Effector memory CD4-positive, alpha-beta T cell (primary cell): ENCODE results near the gene MIAT.

Experiments used
- DNase-seq, 3 donors: peaks; one replicate each; pipeline ENCODE4 v3.0.0-alpha.2; 2020
- H3K27ac ChIP-seq: 2 replicates; pipeline ENCODE4 v1.7.0; 2013; ENCODE audit warnings: mild to moderate bottlenecking, low read length, moderate library complexity; ENCODE audit not compliant: insufficient read depth, poor library complexity, severe bottlenecking
- H3K27me3 ChIP-seq: replicated peaks from 2 replicates; pipeline ENCODE4 v1.7.0; 2013; ENCODE audit warnings: mild to moderate bottlenecking, low read length; ENCODE audit not compliant: insufficient read depth, control insufficient read depth, poor library complexity, severe bottlenecking
- H3K36me3 ChIP-seq: 2 replicates; pipeline ENCODE4 v1.7.0; 2013; ENCODE audit warnings: mild to moderate bottlenecking, low read length, moderate library complexity; ENCODE audit not compliant: control insufficient read depth, insufficient read depth
- H3K4me1 ChIP-seq: 2 replicates; pipeline ENCODE4 v1.7.0; 2013; ENCODE audit warnings: low read length, mild to moderate bottlenecking; ENCODE audit not compliant: control insufficient read depth, insufficient read depth, poor library complexity, severe bottlenecking
- H3K4me3 ChIP-seq: 2 replicates; pipeline ENCODE4 v1.7.0; 2013; ENCODE audit warnings: low read length, low read depth, mild to moderate bottlenecking; ENCODE audit not compliant: insufficient read depth, poor library complexity, severe bottlenecking
- H3K9me3 ChIP-seq: 2 replicates; pipeline ENCODE4 v1.7.0; 2013; ENCODE audit warnings: mild to moderate bottlenecking, low read length, moderate library complexity; ENCODE audit not compliant: control insufficient read depth

MIAT gene

GRCh38 chr22:26629988-26630761 lies 27.2 kb upstream of the MIAT start:
- H3K27ac ChIP-seq: no peak overlapping the region
- no peak for DNase-seq
- H3K27me3 ChIP-seq: no peaks in the 10 kb centered on the region
- H3K4me3 ChIP-seq: no peak overlapping the region
- no peaks in the 10 kb centered on the region for H3K9me3 ChIP-seq
- H3K36me3 ChIP-seq: no peaks in the 10 kb centered on the region
- peaks cover 3% of the 10 kb centered on the region for H3K4me1 ChIP-seq

- Histone ChIP-seq H3K27me3 (no peaks in the 10 kb centered on the region), H3K4me1 (peaks cover 3% of the 10 kb centered on the region), H3K9me3 (no peaks in the 10 kb centered on the region), H3K27ac (no peak overlapping the region), H3K36me3 (no peaks in the 10 kb centered on the region), H3K4me3 (no peak overlapping the region)
- no peak for DNase-seq
Measured at GRCh38 chr22:26631282-26631681, 26.1 kb upstream of the MIAT start.

GRCh38 chr22:26632422-26633155 lies 24.8 kb upstream of the MIAT start:
- Histone ChIP-seq H3K27me3 (no peaks in the 10 kb centered on the region), H3K4me1 (no peaks in the 10 kb centered on the region), H3K27ac (no peak overlapping the region), H3K9me3 (no peaks in the 10 kb centered on the region), H3K36me3 (no peaks in the 10 kb centered on the region), H3K4me3 (no peak overlapping the region)
- DNase-seq: no peak

GRCh38 chr22:26634189-26634588 lies 23.2 kb upstream of the MIAT start:
- H3K4me1 ChIP-seq: no peaks in the 10 kb centered on the region
- no peak overlapping the region for H3K27ac ChIP-seq
- H3K36me3 ChIP-seq: no peaks in the 10 kb centered on the region

GRCh38 chr22:26635117-26635516 lies 22.3 kb upstream of the MIAT start:
- Histone ChIP-seq H3K4me3 (no peak overlapping the region), H3K4me1 (no peaks in the 10 kb centered on the region)

More at GRCh38 chr22:26634189-26634588, 23.2 kb upstream of the MIAT start:
- Histone ChIP-seq H3K27me3 (no peaks in the 10 kb centered on the region), H3K4me3 (no peak overlapping the region), H3K9me3 (no peaks in the 10 kb centered on the region)
- no peak for DNase-seq

GRCh38 chr22:26636296-26636695 lies 21.1 kb upstream of the MIAT start:
- Histone ChIP-seq H3K4me3 (no peak overlapping the region), H3K9me3 (no peaks in the 10 kb centered on the region), H3K36me3 (no peaks in the 10 kb centered on the region), H3K4me1 (peaks cover 4% of the 10 kb centered on the region), H3K27me3 (no peaks in the 10 kb centered on the region), H3K27ac (no peak overlapping the region)
- DNase-seq: no peak

More at GRCh38 chr22:26635117-26635516, 22.3 kb upstream of the MIAT start:
- DNase-seq: no peak
- Histone ChIP-seq H3K9me3 (no peaks in the 10 kb centered on the region), H3K27ac (no peak overlapping the region), H3K36me3 (no peaks in the 10 kb centered on the region), H3K27me3 (no peaks in the 10 kb centered on the region)

- no peaks in the 10 kb centered on the region for H3K9me3 ChIP-seq
- H3K27me3 ChIP-seq: no peaks in the 10 kb centered on the region
- peak overlapping the region; percentile 65 for H3K27ac ChIP-seq
- DNase-seq: peak; percentile 46 to 62 (median 62)
- H3K36me3 ChIP-seq: no peaks in the 10 kb centered on the region
- H3K4me3 ChIP-seq: no peak overlapping the region
- peaks cover 44% of the 10 kb centered on the region for H3K4me1 ChIP-seq
Measured at GRCh38 chr22:26642465-26643417, 14.6 kb upstream of the MIAT start.

GRCh38 chr22:26643418-26644100 lies 13.8 kb upstream of the MIAT start:
- H3K27ac ChIP-seq: peak overlapping the region; percentile 65
- peaks cover 51% of the 10 kb centered on the region for H3K4me1 ChIP-seq
- H3K36me3 ChIP-seq: no peaks in the 10 kb centered on the region

GRCh38 chr22:26646158-26646557 lies 11.2 kb upstream of the MIAT start:
- peaks cover 57% of the 10 kb centered on the region for H3K4me1 ChIP-seq
- H3K9me3 ChIP-seq: no peaks in the 10 kb centered on the region
- no peaks in the 10 kb centered on the region for H3K27me3 ChIP-seq
- no peak overlapping the region for H3K4me3 ChIP-seq
- no peak for DNase-seq
- H3K27ac ChIP-seq: no peak overlapping the region
- H3K36me3 ChIP-seq: no peaks in the 10 kb centered on the region

More at GRCh38 chr22:26643418-26644100, 13.8 kb upstream of the MIAT start:
- Histone ChIP-seq H3K27me3 (no peaks in the 10 kb centered on the region), H3K4me3 (no peak overlapping the region), H3K9me3 (no peaks in the 10 kb centered on the region)
- no peak for DNase-seq
